ENCODE measurements around the gene LINC00237.

LINC00237 gene

GRCh38 chr20:21106171-21107017, at the start of gene LINC00237:
TSS of gene LINC00237 (minus strand) at chr20:21106358.
- in situ Hi-C loops (cut with HindIII; ENCODE audit: low pct_ligation_motif_present, low pct_unique_long_range_greater_than_20kb, low sequenced_read_pairs) = no loop called here
- DNase-seq = no peak

- in situ Hi-C loops (cut with HindIII; ENCODE audit: low pct_ligation_motif_present, low pct_unique_long_range_greater_than_20kb, low sequenced_read_pairs) = no loop called here
- no peak for DNase-seq
Measured at GRCh38 chr20:21155268-21155667, 49.1 kb upstream of the LINC00237 start.

- DNase-seq = no peak
- in situ Hi-C loops (cut with HindIII; ENCODE audit: low pct_ligation_motif_present, low pct_unique_long_range_greater_than_20kb, low sequenced_read_pairs) = no loop called here
Measured at GRCh38 chr20:21154692-21155091, 48.5 kb upstream of the LINC00237 start.

GRCh38 chr20:21151791-21152190, 45.6 kb upstream of the LINC00237 start:
- in situ Hi-C loops (cut with HindIII; ENCODE audit: low pct_ligation_motif_present, low pct_unique_long_range_greater_than_20kb, low sequenced_read_pairs) = no loop called here
- DNase-seq = no peak

- no peak for DNase-seq
- in situ Hi-C loops (cut with HindIII; ENCODE audit: low pct_ligation_motif_present, low pct_unique_long_range_greater_than_20kb, low sequenced_read_pairs) = no loop called here
Measured at GRCh38 chr20:21149344-21149743, 43.2 kb upstream of the LINC00237 start.

GRCh38 chr20:21147593-21147992, 41.4 kb upstream of the LINC00237 start:
- no peak for DNase-seq
- in situ Hi-C loops (cut with HindIII; ENCODE audit: low pct_ligation_motif_present, low pct_unique_long_range_greater_than_20kb, low sequenced_read_pairs) = no loop called here

- no peak for DNase-seq
- in situ Hi-C loops (cut with HindIII; ENCODE audit: low pct_ligation_motif_present, low pct_unique_long_range_greater_than_20kb, low sequenced_read_pairs) = no loop called here
Measured at GRCh38 chr20:21146215-21146614, 40.1 kb upstream of the LINC00237 start.

GRCh38 chr20:21145424-21145823, 39.3 kb upstream of the LINC00237 start:
- DNase-seq = no peak
- in situ Hi-C loops (cut with HindIII; ENCODE audit: low pct_ligation_motif_present, low pct_unique_long_range_greater_than_20kb, low sequenced_read_pairs) = no loop called here

GRCh38 chr20:21143194-21143890, 37.2 kb upstream of the LINC00237 start:
- in situ Hi-C loops (cut with HindIII; ENCODE audit: low pct_ligation_motif_present, low pct_unique_long_range_greater_than_20kb, low sequenced_read_pairs) = no loop called here
- DNase-seq = no peak

- no peak for DNase-seq
- in situ Hi-C loops (cut with HindIII; ENCODE audit: low pct_ligation_motif_present, low pct_unique_long_range_greater_than_20kb, low sequenced_read_pairs) = no loop called here
Measured at GRCh38 chr20:21141825-21142224, 35.7 kb upstream of the LINC00237 start.

- in situ Hi-C loops (cut with HindIII; ENCODE audit: low pct_ligation_motif_present, low pct_unique_long_range_greater_than_20kb, low sequenced_read_pairs) = no loop called here
- no peak for DNase-seq
Measured at GRCh38 chr20:21139881-21140566, 33.9 kb upstream of the LINC00237 start.

GRCh38 chr20:21137078-21137477, 30.9 kb upstream of the LINC00237 start:
- in situ Hi-C loops (cut with HindIII; ENCODE audit: low pct_ligation_motif_present, low pct_unique_long_range_greater_than_20kb, low sequenced_read_pairs) = no loop called here
- no peak for DNase-seq

GRCh38 chr20:21136015-21136732, 30.0 kb upstream of the LINC00237 start:
- in situ Hi-C loops (cut with HindIII; ENCODE audit: low pct_ligation_motif_present, low pct_unique_long_range_greater_than_20kb, low sequenced_read_pairs) = no loop called here
- no peak for DNase-seq

- DNase-seq = no peak
- in situ Hi-C loops (cut with HindIII; ENCODE audit: low pct_ligation_motif_present, low pct_unique_long_range_greater_than_20kb, low sequenced_read_pairs) = no loop called here
Measured at GRCh38 chr20:21134883-21135493, 28.8 kb upstream of the LINC00237 start.

- DNase-seq = no peak
- in situ Hi-C loops (cut with HindIII; ENCODE audit: low pct_ligation_motif_present, low pct_unique_long_range_greater_than_20kb, low sequenced_read_pairs) = no loop called here
Measured at GRCh38 chr20:21133917-21134622, 27.9 kb upstream of the LINC00237 start.

- no peak for DNase-seq
- in situ Hi-C loops (cut with HindIII; ENCODE audit: low pct_ligation_motif_present, low pct_unique_long_range_greater_than_20kb, low sequenced_read_pairs) = no loop called here
Measured at GRCh38 chr20:21133404-21133803, 27.2 kb upstream of the LINC00237 start.

- in situ Hi-C loops (cut with HindIII; ENCODE audit: low pct_ligation_motif_present, low pct_unique_long_range_greater_than_20kb, low sequenced_read_pairs) = no loop called here
- DNase-seq = no peak
Measured at GRCh38 chr20:21129861-21130260, 23.7 kb upstream of the LINC00237 start.
